NCI-H446 (cell line): ENCODE measurements around the gene LINGO4.

Experiments
- DNase-seq, 2 experiments: peaks; one replicate each; lab custom pipeline; 2025; lab: John Stamatoyannopoulos, UW

LINGO4 gene

DNA sequence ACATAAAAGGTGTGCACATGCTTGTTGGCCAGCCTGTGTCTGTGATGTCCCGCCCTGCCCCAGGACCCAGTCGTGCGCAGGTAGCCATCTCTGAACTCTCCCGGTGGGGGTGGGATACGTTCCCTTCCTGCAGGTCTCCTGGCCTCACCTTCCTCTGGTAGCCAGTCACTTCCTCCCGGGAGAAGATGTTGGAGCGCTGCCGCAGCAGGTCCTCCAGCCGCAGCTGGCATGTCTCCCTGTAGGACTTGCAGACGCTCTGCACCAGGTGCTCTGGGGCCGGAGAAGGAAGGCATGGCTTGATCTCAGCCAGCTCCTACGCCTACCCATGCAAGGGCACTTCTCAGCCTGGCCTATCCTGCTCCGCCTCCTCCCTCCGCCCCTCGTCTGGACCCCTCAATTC lies 9.2 kb upstream of the LINGO4 start:
- no peak for DNase-seq

DNA sequence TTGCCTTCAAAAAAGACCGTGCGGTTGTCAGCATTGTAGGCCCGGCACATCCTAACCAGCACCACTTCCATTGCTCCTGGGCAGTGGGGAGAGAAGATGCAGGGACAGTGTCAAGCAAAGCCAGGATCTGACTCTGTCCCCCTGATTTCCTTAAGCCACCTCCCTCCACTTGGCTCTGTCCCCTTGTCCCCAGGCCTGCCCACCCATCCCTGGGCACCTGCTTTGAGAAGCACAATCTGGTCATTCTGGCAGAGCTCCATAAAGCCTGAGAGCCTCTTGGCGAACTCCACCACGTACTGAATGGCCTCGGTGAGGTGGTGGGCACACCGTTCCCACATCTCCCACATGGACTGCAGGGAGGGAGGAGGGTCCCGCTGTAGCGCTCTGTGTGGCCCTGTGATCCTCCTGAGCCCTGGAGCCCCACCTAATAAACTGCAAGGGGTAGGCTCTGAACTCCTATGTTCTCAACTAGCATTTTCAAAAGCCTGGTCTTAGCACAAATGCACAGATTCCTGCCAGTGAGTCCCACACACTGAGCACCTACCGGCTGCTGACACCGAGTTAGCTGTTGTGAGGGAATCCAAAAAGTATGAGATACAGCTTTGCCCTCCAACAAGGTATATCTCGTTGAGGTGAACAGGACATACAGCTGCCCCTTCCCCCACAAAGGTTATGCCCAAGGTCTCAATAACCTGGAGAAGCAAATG lies 8.2 kb upstream of the LINGO4 start:
- no peak for DNase-seq

DNA sequence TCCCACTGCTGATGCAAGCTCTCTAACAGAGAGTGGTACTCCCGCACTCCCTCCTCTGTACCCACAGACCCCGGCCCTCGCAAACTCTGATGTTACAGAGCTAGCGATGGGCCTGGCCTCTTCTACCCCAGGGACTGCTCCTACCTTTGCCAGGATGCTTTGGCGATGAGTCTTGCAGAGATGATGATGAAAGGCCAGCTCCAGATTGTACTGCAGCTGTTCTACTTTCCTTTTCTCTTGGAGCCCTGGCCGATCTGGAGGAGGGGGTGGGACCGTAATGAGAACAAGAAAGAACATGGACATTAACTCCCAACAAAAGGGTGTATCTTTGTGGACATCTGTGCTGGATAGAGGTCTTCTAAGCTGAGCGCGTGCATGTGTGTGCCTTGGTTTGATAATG lies 6.0 kb upstream of the LINGO4 start:
- peak in 1 of 2 experiments; percentile 48 for DNase-seq

DNA sequence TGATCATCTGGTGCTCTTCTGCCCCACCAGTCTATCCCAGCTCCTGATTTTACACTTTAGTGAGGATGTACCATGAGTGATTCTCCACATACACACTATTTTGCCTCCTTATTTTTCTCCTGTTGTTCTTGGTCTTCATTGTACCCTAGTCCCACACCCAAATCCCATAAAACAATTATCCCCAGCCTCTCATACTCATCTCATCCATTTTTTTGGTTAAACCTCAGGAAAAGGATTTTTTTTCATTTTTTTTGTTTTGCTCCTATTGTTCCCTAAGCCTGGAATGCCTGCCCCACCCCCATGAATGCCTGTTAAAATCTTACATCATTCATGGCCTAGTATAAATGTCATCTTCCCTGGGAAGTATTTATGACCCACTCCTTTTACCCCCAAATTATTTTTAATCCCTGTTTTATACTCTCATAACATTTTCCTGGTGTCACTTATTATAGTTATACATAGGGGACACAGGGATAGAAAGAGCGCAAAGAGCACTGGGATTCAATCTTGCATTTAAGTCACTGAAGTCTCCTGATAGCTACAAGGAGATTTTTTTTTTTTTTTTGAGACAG lies 4.9 kb upstream of the LINGO4 start:
- DNase-seq = no peak

DNA sequence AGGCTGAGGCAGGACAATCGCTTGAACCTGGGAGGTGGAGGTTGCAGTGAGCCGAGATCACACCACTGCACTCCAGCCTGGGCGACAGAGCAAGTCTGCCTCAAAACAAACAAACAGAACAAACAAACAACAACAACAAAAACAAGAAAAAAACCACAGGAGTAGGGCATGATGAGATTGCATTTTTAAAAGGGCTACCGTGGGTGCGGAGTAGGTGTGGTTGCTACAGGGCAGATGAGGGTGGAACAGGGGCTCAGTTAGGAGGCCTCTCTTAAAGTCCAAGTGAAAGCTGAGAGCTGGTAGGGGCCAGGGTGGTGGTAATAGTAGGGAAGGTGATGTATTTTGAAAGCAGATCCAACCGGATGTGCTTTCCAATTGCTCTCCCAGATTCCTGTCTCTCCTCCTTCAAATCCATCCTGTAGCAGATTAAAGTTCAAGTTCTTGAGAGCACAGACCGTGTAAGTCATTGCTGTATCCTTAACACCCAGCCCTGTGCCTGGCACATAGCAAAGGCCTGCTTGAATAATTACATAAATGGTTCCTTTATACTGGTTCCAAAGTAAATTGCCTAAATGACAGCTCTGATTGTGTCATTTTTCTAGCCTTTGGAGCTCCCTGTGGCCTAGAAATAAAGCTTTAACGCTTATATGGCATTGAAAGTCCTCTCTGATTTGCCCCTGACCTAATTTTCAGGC lies 4.2 kb upstream of the LINGO4 start:
- no peak for DNase-seq

DNA sequence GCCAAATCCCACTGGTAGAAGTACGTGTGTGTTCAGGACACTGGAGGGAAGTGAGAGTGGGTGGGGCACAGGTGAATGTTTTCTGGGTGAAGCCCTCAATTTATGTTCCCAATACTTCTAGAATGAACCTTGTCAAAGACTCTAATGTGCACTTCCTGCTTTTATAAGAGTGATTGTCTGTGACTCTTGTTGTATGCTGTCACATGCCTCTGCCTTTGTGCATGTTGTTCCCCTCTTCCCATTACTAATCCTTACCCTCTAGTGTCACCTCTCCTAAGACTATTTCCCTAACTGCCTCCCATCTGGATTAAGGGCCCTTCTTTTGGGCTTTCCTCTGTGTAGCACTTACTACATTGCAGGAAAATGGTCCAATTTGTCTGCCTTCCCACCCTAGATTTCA lies 2.5 kb upstream of the LINGO4 start:
- no peak for DNase-seq

DNA sequence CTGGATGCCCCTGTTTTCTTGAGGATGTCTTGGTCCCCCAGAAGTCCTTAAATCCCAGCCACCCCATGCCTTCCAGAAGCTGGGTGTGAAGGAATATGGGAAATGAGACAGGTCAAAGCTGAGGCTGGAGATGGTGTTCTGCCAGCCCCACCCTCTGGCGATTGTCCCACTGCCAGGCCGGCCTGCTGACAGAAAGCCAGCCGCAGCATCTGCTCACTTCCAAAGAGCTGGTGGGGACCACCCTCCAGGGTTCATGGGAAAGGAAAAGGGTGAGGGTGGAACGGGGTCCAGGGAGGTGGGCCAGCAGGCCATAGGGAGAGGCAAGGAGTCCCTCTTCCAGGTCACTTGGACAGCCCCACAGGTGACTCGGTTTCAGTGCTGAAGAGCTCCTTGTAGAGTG lies 1.9 kb upstream of the LINGO4 start:
- DNase-seq = peak in 1 of 2 experiments; percentile 32

DNA sequence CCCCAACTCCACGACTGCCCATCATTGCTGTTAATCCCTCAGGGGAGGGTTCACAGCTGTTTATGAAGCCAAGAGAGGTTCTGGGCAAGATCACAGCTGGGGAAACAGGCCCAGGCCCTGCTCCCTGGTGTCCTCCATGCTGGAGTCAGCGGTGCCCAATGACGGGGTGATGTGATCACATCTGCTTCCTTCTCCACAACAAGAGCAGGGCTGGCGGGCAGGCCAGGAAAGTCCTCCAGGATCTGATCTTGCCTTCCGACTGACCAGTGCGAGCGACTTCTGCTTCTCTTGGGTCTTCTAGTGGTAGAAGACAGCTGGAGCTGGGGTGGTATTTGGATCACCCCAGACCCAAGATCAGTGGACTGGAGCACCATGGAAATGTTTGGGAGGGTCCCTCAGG lies 951 bp upstream of the LINGO4 start:
- no peak for DNase-seq

DNA sequence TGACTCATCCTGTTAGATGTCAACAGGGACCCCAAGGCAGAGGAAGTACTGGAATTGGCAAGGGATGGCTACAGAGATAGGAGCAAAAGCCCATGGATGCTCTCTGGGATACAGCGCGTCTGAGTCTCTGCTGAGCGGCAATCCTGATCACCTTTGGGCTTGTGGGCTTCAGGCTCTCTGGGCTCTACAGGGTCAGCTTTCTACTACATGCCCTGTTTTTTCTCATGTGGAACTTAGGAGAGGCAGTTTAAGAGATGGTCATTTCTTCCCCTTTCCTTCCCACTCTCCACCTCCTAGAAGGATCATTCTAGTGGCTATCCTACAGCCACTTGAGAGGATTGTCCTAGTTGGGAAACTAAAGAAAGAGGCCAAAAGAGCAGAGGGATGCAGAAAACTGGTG lies 1.3 kb downstream of the LINGO4 start:
- no peak for DNase-seq

DNA sequence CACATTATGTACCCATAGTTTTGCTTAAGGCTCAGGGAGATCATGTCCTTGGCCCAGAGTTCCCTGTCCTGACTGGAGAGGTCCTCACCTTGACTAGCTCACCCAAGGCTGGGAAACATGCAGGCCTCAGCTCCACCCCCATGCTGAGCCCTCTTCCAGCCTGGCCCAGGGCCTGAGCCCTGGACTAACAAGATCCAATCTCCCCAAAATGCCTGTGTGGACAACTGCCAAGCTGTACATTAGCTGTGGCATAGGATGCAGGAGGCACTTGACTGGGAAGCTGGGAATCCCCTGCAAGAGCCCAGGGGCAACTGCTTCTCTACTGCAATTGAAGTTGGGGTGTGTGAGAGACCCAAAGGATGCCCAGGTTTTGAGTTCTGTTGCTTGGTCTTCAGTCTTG lies 2.1 kb downstream of the LINGO4 start:
- DNase-seq = no peak

DNA sequence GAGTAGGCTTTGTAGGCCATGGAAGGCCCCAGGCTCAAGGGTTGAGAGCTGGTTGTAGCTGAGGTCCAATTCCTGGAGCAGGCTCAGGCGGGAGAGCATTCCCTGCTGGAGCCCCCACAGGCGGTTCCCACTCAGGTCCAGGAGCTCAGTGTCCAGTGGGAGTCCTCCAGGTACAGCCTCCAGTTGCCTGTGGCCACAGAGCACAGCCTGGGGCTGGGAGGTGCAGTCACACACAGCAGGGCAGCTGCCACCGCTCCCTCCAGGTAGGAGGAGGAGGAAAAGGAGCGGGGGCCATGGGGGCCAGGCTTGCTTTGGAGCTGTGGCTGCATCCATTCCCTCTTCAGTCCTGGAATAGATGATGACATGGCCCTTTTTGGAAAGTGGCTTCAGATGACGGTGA lies 2.8 kb downstream of the LINGO4 start:
- DNase-seq = no peak

DNA sequence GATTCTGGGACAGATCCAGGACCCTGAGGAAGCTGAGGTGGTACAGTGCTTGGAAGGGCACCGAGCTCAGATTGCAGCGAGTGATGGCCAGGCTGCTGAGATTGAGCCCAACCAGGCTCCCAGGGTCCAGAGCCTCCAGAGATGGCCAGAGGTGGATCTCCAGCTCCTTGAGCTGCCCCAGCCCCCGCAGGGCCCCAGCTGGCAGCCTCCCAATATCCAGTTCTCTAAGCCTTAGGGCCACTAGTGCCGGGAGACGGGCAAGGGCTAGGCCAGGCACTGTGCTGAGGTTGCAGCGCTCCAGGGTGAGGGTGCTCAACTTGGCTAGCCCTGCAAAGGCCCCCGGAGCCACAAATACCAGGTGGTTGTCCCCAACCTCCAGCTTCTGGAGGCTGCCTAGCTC lies 3.4 kb downstream of the LINGO4 start:
- no peak for DNase-seq

DNA sequence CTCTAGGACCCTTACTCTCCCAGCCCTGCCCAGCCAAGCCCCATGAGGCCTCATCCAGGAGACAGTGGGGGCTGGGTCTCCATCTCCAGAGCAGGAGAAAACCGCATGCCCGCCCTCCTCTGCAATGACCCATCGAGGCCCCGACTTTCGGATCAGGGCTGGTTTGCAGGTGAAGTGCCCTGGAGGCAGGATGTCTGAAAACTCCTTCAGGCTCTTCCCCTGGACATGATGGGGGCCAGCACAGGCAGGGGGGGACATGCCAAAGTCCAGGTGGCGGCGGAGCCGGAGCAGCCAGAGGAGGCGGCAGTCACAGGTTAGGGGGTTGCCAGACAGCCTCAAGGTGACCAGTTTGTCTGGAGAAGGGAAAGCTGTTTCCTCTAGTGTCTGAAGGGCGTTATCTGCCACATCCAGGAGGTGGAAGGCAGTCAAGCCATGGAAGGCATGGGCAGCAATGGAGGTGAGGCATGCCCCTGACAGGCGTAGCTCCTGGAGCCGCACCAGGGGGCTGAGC lies 3.9 kb downstream of the LINGO4 start:
- DNase-seq = no peak

DNA sequence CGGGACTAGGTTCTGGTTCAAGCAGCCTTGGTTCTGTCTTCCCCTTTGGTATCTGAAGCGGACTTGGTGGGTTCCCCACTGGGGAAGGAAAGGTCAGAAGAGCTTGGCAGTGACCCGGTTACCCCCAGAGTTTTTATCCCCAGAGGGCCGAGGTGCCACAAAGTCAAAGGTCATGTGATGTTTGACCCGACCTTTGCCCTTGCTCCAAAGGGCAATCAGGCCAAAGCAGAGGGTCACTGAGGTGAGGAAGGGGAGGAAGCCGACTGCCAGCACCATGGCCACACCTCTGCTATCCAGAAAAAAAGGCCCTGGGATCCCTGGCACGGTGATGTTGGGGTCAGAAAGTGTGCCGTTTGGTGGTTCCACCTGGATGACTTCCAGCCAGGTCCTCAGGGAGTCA lies 4.4 kb downstream of the LINGO4 start:
- no peak for DNase-seq

DNA sequence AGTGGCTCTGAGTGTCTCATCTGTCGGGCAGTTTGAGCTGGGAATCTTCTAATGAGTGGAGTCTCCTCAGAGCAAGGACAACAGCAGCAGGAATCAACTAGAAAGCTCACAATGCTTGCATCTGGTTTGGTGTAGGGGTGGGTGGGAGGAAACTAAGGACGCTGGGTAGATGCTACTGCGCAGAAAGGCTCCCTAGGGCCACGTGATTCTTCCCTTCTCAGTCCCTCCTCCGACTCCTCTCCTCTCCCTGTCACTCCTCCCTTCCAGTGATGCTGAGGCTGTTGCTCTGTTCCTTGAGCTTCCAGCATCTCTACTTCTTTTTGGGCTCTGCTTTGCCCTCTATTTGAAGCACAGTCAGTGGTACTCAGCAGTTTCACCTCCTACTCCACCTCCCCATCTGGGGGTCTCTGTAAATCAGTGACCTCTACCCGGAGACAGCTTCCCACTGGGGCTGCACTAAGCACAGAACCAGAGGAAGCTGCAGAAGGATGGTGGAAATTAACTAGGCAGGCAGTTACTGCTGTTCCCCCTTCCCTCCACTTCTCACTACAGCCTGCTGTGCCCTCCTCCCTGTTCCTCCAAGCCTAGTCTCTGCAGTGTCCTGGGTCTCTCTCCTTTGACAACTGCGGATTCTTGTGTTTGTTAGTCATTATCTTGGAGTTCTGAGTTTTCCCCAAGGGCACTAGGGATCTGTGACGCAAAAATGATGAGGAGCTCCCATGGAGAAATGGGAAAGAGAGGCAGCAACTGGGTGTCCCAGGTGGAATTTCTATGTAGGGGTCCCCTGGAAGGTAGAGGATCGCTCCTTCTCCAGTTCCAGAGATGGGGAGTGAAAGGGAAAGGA lies 5.8 kb downstream of the LINGO4 start:
- no peak for DNase-seq

DNA sequence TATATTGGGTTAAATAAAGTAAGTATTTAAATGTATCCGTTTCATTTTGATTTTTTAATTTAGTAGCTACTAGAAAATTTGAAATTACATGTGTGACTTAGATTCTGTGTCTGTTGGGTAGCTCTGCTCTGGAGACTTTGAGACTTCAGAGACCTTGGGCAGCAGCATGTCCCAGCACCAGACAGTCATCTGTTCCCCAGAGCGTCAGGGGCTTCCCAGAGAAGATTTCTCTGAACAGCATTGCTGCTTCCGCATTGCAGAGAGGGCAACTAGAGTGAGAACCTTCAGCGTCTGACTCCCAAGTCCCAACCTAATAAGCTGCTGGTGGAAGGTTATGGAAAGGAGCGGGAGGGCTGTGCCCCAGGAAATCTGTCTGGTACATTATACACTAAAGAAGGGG lies 6.6 kb downstream of the LINGO4 start:
- no peak for DNase-seq

DNA sequence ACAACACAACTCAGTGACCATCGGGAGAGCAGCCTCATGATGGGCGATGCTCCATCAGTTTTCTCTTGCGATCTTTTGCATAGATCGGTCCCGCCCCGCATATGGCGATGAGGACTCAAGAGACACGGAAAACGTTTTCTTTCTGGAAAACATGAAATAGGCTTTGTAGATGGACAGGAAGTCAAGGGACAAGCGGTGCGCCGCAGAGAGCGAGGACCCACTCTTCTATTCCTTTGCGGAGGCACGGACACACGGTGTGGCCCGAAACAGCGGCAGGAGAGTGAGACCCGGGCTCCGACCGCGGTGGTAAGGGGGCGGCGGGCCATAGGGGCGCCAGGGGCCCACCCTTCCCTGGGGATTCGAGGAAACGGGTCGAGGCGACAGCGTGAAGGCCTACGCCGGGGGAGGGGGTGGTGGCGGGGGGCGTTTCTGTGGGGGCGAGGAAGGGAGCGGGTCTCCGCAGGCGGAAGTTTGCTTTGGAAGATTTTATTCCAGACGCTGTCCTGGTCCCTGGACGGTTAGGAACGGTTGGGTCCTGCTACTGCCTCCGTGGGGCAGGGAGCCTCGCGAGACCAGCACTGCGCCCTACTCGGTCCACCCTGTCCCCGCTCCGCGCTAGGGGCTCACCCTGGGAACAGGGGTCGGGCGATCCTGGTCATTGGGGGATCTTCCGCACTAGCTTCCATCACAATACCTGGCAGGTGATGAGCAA lies 14.1 kb downstream of the LINGO4 start:
- no peak for DNase-seq

DNA sequence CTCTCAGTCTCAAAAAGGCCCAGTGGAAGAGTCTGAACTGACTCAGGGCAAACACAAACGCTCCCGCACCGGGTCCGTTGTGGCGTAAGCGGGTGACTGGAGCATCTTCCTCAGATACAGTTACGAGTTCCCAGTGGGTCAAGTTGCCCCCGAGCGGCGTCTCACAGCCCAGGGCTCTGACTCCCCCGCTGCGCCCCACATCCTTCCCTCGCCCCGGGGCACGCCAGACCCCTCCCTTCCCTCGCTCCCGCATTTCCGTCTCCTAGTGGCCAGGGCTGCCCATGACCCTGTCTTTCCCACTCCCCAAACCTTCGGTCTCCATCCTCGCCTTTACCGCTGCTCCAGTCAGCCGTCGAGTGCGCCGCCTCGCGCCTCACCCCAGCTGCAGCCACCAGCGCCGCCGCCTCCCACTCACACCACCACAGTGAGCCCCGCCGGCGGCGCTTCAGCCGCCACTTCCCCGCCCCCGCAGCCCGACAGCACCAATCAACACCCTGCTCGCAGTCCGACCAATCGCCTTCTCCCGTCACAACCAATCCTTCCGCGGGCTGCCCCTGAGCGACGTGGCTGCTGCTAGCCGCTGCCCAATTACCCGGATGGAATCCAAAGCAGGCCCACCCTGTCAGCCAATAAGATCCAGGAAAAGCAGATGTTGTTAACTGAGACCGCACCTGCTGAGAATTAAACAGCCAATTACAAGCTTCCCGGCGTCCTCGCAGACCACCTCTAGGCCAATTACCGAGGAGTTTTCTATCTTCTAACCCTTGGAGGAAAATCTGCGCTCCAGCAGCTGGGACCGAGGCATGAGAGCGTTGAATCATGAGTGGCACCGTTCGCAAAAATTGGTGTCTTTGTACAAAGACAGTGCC lies 14.9 kb downstream of the LINGO4 start, which contains the start of gene TDRKH:
TSS of gene TDRKH (minus strand) at position 430 of the 869 bp plus-strand sequence. CDS start 7,478 bp downstream, outside the sequence.
- DNase-seq = peak; percentile 98 to 99

DNA sequence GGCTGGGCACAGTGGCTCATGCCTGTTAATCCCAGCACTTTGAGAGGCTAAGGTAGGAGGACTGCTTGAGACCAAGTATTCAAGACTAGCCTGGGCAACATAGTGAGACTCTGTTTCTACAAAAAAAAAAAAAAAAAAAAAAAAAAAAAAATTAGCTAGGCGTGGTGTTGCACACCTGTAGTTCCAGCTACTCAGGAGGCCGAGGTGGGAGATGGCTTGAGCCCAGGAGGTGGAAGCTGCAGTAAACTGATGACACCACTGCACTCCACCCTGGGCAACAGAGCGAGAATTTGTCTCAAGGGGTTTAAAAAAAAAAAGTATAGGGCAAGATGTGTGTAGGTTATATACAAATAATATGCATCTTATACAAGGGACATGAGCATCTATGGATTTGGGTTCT lies 17.5 kb downstream of the LINGO4 start:
- no peak for DNase-seq

DNA sequence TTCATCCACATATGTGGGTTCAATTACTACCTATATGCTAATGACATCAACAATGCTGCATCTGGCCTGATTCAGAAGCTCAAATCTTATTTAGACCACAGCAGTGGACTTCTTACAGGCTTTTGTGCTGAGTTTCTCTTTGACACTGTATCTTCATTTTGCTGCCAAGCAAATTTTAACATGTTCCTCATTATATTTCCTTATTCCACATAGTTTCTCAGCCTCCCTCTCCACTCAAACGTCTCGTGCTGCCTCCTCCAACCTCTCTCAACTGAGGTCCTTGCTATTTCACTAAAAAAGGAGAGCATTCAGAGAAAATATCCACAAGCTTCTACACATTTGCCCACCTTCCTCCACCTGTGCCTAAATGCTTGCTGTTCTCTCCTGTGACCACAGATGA lies 21.4 kb downstream of the LINGO4 start:
- no peak for DNase-seq

DNA sequence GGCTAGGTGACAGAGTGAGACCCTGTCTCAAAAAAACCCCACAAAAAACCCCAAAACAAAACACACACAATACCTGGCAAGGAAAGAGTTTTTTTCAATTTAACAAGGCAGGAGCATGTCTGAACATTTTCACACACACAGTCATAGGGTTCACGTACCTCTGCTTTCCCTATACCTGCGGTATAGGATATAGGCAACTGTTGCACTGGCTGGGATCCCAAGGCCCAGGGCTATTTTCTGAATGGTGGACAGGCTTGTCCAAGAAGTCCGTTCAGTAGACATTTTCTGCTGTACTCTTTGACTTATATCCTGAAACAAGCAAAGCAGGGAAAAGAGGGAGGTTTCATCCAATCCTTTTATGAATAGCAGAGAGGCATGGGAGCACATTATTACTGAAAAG lies 22.5 kb downstream of the LINGO4 start:
- DNase-seq = no peak
